Stimulated activated naive CD4-positive, alpha-beta T cell treated with Interleukin-2 at 50 U/mL for 16 hours (primary cell): Measurements from ENCODE around the gene CHRM2.
"Not testable (repeated sequence)": the region's sequence is repeated elsewhere in the genome, so short reads cannot be mapped to it uniquely, and the experiment has no call there.

Experiments used
- DNase-seq: peaks from one replicate; lab custom pipeline; 2025; lab: John Stamatoyannopoulos, UW

Gene CHRM2

GRCh38 chr7:136868496-136869000 lies at the start of gene CHRM2:
Gene CHRM2 (plus strand): TSS chr7:136868652. CDS start chr7:137014866, 146,214 bp downstream.
- no peak for DNase-seq

- not testable (repeated sequence) for DNase-seq
These were observed 37.1 kb upstream of the CHRM2 start for GRCh38 chr7:136831398-136831797.

- DNase-seq, result no peak
These were observed 22.5 kb upstream of the CHRM2 start for GRCh38 chr7:136845899-136846465.

GRCh38 chr7:136847858-136848257 lies 20.6 kb upstream of the CHRM2 start:
- DNase-seq, result no peak

- no peak for DNase-seq
These were observed 14.8 kb upstream of the CHRM2 start for GRCh38 chr7:136853654-136854053.

- DNase-seq, result no peak
These were observed 10.9 kb upstream of the CHRM2 start for GRCh38 chr7:136857573-136857972.

- DNase-seq, result no peak
These were observed 8.6 kb upstream of the CHRM2 start for GRCh38 chr7:136859803-136860202.

- no peak for DNase-seq
These were observed 3.2 kb upstream of the CHRM2 start for GRCh38 chr7:136865236-136865635.

- no peak for DNase-seq
These were observed 2.7 kb upstream of the CHRM2 start for GRCh38 chr7:136865777-136866176.

- DNase-seq, result no peak
These were observed 829 bp downstream of the CHRM2 start for GRCh38 chr7:136869001-136869961.

- no peak for DNase-seq
These were observed 1.8 kb downstream of the CHRM2 start for GRCh38 chr7:136869991-136870865.

GRCh38 chr7:136870866-136871487 lies 2.5 kb downstream of the CHRM2 start:
- DNase-seq, result no peak

- DNase-seq, result no peak
These were observed 6.1 kb downstream of the CHRM2 start for GRCh38 chr7:136874393-136875032.

- DNase-seq, result no peak
These were observed 9.1 kb downstream of the CHRM2 start for GRCh38 chr7:136877509-136877908.

GRCh38 chr7:136877990-136878389 lies 9.5 kb downstream of the CHRM2 start:
- DNase-seq, result no peak

GRCh38 chr7:136878878-136879277 lies 10.4 kb downstream of the CHRM2 start:
- no peak for DNase-seq

GRCh38 chr7:136883046-136883445 lies 14.6 kb downstream of the CHRM2 start:
- DNase-seq, result no peak

- no peak for DNase-seq
These were observed 16.0 kb downstream of the CHRM2 start for GRCh38 chr7:136884492-136884891.

- DNase-seq, result no peak
These were observed 18.9 kb downstream of the CHRM2 start for GRCh38 chr7:136887317-136887716.

GRCh38 chr7:136890399-136890798 lies 21.9 kb downstream of the CHRM2 start:
- no peak for DNase-seq

GRCh38 chr7:136891850-136892249 lies 23.4 kb downstream of the CHRM2 start:
- no peak for DNase-seq
